Body of pancreas (tissue), 4 donors: ENCODE results near the gene BRD3OS. TPM values are rescaled to one million over a fixed set of nuclear protein-coding genes. Genes with fewer than 3 reads are reported as not detected.

ENCODE experiments used
- ATAC-seq: fragments of 150-250 bp; one replicate; pipeline ENCODE4 v1.9.1; 2016
- DNase-seq, 4 donors: peaks; one replicate each; pipeline ENCODE4 v3.0.0-alpha.2; 2019
- H3K27ac ChIP-seq, 4 donors: fragments of 200-600 bp; sonication (generic); 1 replicate in 3 of 4; 2 replicates in 1 of 4; pipeline versions ENCODE4 v1.5.1 to v1.6.1; 2016 to 2019; ENCODE audit warnings: mild to moderate bottlenecking in 1 of 4, mixed read lengths in 1 of 4, moderate library complexity in 1 of 4
- H3K27me3 ChIP-seq, 2 donors: fragments of 200-600 bp; sonication (generic); one replicate each; pipeline ENCODE4 v1.6.0; 2016; ENCODE audit warnings: mild to moderate bottlenecking in 1 of 2
- H3K36me3 ChIP-seq, 2 donors: fragments of 200-600 bp; sonication (generic); replicated peaks in 1 of 2; 2 replicates each; pipeline ENCODE4 v1.5.1; 2016; ENCODE audit warnings: low read depth in 2 of 2; ENCODE audit not compliant: insufficient read depth in 1 of 2
- H3K4me1 ChIP-seq: fragments of 200-600 bp; sonication (generic); one replicate; pipeline ENCODE4 v1.6.0; 2016
- H3K4me3 ChIP-seq, 2 donors: fragments of 200-600 bp; sonication (generic); 1 replicate in 1 of 2; 2 replicates in 1 of 2; pipeline ENCODE4 v1.5.1; 2016 to 2019
- H3K9me3 ChIP-seq, 3 donors: fragments of 200-600 bp; sonication (generic); 1 replicate in 2 of 3; 2 replicates in 1 of 3; pipeline ENCODE4 v1.5.1; 2016
- POLR2A ChIP-seq, 3 donors: fragments of 450-650 bp; IDR thresholded peaks; one replicate each; pipeline ENCODE4 v1.6.1; 2016; ENCODE audit warnings: antibody characterized with exemption in 3 of 3, mild to moderate bottlenecking in 2 of 3
- WGBS, 2 donors: methylation state at CpG; one replicate each; pipeline ENCODE4 v1.1.5; 2017; 5-methylcytosine and 5-hydroxymethylcytosine counted together
- intact Hi-C: fragments of 100-400 bp; cut with DNase I; formaldehyde crosslinking; loops from one replicate; pipeline ENCODE4 v1.15.1; 2023
- total RNA-seq, 2 donors: library from RNA; depleted of rRNA; stranded (reverse); fragments of >200 nt; gene quantifications; one replicate each; pipeline ENCODE4 v1.1.0, GENCODE V29; 2016
- TF ChIP-seq, protein P1 (sequence below), 7 experiments: fragments of 450-650 bp in 4 of 7; fragments of 200-600 bp in 3 of 7; sonication (generic) in 3 of 7; IDR thresholded peaks; one replicate each; pipeline ENCODE4 v1.5.1; 2016 to 2019; ENCODE audit warnings: antibody characterized with exemption in 7 of 7

The BRD3OS gene
- total RNA-seq, 2 donors from 2014 or later, result 7.3 to 9.6 TPM

- H3K4me3 ChIP-seq, result no peak overlapping the region
- WGBS, 2 donors, result 94 to 95% methylated on average over 7 of the region's 7 CpGs
- H3K36me3 ChIP-seq, result peaks cover 3 to 5% of the 10 kb centered on the region in 2 donors
- ATAC-seq (no peak), DNase-seq (no peak)
- no peaks in the 10 kb centered on the region for H3K27me3 ChIP-seq
- intact Hi-C loops, result no loop called here
- H3K4me1 ChIP-seq, result peaks cover 7% of the 10 kb centered on the region
- TF ChIP-seq, protein P1, sequence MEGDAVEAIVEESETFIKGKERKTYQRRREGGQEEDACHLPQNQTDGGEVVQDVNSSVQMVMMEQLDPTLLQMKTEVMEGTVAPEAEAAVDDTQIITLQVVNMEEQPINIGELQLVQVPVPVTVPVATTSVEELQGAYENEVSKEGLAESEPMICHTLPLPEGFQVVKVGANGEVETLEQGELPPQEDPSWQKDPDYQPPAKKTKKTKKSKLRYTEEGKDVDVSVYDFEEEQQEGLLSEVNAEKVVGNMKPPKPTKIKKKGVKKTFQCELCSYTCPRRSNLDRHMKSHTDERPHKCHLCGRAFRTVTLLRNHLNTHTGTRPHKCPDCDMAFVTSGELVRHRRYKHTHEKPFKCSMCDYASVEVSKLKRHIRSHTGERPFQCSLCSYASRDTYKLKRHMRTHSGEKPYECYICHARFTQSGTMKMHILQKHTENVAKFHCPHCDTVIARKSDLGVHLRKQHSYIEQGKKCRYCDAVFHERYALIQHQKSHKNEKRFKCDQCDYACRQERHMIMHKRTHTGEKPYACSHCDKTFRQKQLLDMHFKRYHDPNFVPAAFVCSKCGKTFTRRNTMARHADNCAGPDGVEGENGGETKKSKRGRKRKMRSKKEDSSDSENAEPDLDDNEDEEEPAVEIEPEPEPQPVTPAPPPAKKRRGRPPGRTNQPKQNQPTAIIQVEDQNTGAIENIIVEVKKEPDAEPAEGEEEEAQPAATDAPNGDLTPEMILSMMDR (IDR thresholded peaks at IDR 0.05), result no peak
- no peak for TF ChIP-seq POLR2A (IDR thresholded peaks at IDR 0.05)
- no peak overlapping the region for H3K27ac ChIP-seq
- H3K9me3 ChIP-seq, result no peaks in the 10 kb centered on the region
These were observed 2.3 kb downstream of the BRD3OS start for GRCh38 chr9:134027561-134027960.

- Histone ChIP-seq H3K27ac (no peak overlapping the region), H3K9me3 (no peaks in the 10 kb centered on the region), H3K36me3 (peaks cover 3 to 5% of the 10 kb centered on the region in 2 donors), H3K27me3 (no peaks in the 10 kb centered on the region), H3K4me1 (peaks cover 7% of the 10 kb centered on the region), H3K4me3 (no peak overlapping the region)
- 90 to 92% methylated on average over 9 of the region's 9 CpGs for WGBS, 2 donors
- ATAC-seq (no peak), DNase-seq (no peak)
- intact Hi-C loops, result no loop called here
- TF ChIP-seq, protein P1 (IDR thresholded peaks at IDR 0.05), result no peak
- TF ChIP-seq POLR2A (IDR thresholded peaks at IDR 0.05), result no peak
These were observed 2.8 kb downstream of the BRD3OS start for GRCh38 chr9:134028076-134028475.

GRCh38 chr9:134028575-134029247 lies 3.4 kb downstream of the BRD3OS start:
- H3K9me3 ChIP-seq, result no peaks in the 10 kb centered on the region
- no peak for DNase-seq
- ATAC-seq, result no peak
- no peak overlapping the region for H3K4me3 ChIP-seq
- TF ChIP-seq, protein P1 (IDR thresholded peaks at IDR 0.05), result no peak
- TF ChIP-seq POLR2A (IDR thresholded peaks at IDR 0.05), result no peak
- H3K4me1 ChIP-seq, result peaks cover 7% of the 10 kb centered on the region
- 86 to 92% methylated on average over 8 to 22 of the region's 22 CpGs for WGBS, 2 donors
- intact Hi-C loops, result no loop called here
- H3K27me3 ChIP-seq, result no peaks in the 10 kb centered on the region
- no peak overlapping the region for H3K27ac ChIP-seq
- H3K36me3 ChIP-seq, result peaks cover 3 to 7% of the 10 kb centered on the region in 2 donors

GRCh38 chr9:134029248-134030226 lies 4.3 kb downstream of the BRD3OS start:
- DNase-seq, result no peak
- no peaks in the 10 kb centered on the region for H3K9me3 ChIP-seq
- H3K27me3 ChIP-seq, result no peaks in the 10 kb centered on the region
- TF ChIP-seq, protein P1 (IDR thresholded peaks at IDR 0.05), result no peak
- TF ChIP-seq POLR2A (IDR thresholded peaks at IDR 0.05), result no peak
- intact Hi-C loops, result no loop called here
- peaks cover 3 to 9% of the 10 kb centered on the region in 2 donors for H3K36me3 ChIP-seq
- H3K4me3 ChIP-seq, result no peak overlapping the region
- H3K4me1 ChIP-seq, result peaks cover 7% of the 10 kb centered on the region
- 88 to 92% methylated on average over 12 to 21 of the region's 21 CpGs for WGBS, 2 donors
- ATAC-seq, result no peak
- H3K27ac ChIP-seq, result no peak overlapping the region
